HG03460 (cell line): Measurements from ENCODE around the gene GSTO2.

Experiments
- ATAC-seq: cut with Tn5 transposase; IDR thresholded peaks from one replicate; pipeline ENCODE4 v1.9.1; 2021; ENCODE audit not compliant: unreplicated experiment

The GSTO2 gene

DNA sequence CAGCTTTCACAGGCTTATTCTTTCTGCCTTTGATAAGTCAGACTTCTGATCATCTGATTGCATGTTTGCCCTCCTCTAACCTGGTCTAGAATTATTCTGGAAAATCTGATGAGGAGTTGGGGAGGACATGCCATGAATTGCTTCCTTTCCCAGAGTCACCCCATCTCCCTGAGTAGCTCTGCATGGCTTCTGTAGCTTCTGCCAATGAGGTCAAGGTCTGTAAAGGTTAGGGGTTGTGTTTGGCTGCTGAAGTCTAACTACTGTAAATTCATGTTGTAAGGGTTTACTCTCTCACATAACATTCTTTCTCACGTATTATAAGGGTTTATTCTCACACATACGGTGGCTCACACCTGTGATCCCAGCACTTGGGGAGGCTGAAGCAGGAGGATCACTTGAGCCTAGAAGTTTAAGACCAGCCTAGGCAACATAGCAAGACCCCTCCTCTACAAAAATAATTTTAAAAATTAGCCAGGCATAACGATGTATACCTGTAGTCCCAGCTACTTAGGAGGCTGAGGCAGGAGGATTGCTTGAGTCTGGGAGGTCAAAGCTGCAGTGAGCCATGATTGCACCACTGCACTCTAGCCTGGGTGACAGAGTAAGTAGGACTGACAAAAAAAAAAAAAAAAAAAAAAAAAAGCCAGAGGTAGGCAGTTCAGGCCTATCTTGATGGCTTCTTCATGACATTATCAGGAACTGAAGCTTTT lies 10.7 kb downstream of the GSTO2 start:
- no peak for ATAC-seq

DNA sequence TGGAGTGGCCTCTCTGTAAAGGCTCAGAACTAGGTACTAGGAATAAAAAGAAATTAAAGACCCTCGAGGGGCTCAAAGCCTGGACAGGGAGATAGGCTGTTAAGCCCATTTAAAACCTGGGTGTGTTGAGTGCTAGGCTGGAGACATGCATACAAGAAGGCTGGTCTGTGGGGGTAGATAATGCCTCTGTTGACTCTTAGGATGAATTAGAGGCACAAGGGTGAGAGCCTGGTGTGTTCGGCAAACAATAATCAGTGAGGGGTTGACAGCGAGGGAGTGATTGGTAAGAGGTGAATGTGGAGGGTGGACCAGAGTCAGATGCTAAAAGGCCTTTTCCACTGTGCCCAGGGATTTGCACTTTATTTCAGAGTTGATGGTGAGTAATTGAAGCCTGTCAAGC lies 12.7 kb downstream of the GSTO2 start:
- no peak for ATAC-seq

DNA sequence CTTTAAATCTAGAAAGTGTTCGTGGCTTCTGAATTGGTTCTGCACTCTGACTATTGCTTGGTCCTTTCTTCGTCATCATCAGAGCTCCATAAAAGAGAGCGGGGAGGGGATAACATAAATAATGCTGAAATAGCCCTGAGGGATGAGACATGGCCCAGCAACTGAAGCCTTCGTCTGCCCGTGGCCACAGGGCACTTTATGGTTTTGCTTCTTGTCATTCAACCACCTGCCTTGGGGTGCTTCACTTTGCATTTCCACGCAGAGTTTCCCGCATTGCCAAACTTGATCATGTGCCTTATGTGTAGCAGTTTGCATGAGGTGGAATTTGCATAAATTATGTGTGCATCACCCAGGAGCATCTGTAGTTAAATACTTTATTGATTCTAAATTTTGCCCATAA lies 15.9 kb downstream of the GSTO2 start:
- ATAC-seq: no peak

DNA sequence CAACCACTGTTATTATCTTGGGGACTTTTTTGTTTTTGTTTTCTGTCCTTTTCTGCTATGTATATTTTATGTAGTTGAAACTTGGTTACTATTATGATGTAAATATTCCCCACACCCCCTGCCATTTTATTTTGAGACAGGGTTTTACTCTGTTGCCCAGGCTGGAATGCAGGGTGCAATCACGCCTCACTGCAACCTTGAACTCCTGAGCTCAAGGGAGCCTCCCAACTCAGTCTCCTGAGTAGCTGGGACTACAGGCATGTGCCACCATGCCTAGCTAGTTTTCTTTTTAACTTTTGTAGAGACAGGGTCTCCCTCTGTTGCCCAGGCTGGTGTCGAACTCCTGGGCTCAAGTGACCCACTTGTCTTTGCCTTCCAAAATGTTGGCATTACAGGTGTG lies 18.0 kb downstream of the GSTO2 start:
- ATAC-seq: no peak

DNA sequence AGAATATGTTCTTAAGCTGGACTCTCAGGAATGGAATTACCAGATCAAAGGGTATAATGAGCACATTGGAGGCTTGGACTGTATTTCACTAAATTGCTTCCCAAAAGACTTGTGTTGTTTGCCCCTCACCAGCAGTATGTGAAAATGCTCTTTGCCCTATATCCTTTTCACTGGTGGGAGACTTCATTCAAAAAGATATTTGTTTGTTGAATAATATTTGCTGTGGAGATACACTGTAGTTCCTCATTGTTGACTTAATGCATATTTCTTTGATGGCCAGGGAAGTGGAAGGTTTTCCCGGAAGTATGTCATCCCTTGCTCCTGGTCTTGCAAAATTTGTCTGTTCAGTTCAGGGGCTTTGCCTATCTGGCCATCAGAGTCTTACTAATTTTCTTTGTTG lies 19.4 kb downstream of the GSTO2 start:
- ATAC-seq: no peak

DNA sequence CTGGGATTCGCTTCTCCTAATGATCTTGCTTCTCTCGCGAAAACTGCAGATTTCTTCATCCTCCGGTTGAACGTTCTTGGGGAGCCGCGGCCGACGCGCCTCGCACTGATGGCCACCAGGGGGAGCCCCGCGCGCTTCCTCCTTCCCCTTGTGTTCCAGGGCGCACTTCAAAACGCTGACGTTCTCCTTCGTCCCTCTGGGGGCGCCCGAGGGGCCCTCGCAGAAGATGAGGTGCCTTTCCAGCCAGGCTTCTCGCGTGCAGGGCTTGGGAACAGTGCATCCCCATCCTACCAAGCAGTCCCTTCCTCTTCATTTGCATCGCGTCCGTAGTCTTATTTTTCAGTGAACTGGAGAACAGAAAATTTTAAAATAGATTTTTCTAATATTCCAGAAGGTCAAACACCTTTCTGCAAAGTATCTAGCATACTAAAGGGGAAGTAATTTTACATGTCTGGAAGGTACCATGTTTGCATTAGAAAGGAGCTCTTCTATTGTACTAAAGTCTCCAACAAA lies 22.5 kb downstream of the GSTO2 start:
- ATAC-seq: peak; percentile 99

DNA sequence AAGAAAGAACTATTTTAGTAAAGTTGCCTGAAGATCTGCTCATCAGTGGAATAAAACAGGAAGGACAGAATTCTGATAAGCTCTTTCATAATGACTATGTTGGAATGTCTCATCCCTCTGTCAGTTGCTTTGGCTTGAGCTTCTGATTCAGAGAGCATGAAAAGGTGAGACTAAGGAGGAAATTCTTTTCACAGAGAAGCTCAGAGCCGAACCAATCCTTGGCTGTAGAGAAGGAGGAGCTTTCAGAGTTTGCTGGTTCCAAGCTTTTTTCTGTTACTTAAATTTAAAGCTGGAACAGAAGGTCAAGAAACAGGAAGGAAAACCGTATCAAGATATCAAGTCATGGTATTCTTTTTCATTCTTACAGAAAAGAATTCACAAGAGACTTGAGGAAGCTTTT lies 24.0 kb downstream of the GSTO2 start:
- ATAC-seq: no peak

DNA sequence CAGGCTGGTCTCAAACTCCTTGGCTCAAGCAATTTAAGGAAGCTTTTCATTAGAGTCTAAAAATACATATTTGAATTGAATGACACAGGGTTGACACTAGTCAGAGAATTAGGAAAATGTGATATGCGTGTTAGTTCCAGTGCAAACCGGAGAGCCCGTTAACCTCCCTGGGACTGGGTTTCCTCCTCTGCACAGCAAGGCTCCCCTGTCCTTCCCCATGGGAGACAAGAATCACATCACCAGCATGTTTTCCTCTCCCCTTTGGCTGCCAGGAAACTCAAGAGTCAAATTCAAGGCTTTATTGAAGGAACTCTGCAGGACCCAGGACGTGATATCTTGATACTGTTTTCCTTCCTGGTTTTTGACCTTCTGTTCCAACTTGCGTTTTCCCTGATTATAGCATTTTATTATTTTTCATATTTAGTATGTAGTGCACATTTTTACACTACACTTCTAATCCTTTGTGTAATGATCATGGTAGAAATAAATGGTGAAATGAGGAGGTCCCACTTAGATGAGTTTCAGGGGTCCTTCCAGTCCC lies 24.9 kb downstream of the GSTO2 start:
- no peak for ATAC-seq

DNA sequence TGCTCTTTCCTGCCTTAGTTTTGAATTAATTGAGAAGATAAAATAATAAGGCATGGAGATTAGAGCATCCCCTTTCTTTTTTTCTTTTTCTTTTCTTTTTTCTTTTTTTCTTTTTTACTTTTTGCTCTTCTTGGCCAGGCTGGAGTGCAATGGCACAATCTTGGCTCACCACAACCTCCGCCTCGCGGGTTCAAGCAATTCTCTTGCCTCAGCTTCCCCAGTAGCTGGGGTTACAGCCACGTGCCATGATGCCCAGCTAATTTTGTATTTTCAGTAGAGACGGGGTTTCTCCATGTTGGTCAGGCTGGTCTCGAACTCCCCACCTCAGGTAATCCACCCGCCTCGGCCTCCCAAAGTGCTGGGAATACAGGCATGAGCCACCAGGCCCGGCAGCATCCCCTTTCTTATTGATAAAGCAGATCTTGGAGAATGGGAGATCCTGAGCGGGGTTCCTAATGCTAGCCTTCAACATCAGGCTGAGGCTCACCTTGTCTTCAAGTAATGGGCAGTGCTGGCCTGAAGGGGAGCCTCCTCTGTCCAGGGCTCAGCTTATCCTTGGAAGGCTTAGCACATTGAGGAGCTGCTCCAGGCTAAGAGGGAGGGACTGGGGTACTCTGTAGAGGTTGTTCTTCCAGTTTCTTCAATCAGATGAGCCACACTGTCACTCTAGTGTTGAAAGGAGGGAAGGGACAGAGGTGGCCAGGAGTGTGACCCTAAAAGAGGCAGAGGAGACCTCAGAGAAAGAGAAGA lies 27.9 kb downstream of the GSTO2 start:
- no peak for ATAC-seq

DNA sequence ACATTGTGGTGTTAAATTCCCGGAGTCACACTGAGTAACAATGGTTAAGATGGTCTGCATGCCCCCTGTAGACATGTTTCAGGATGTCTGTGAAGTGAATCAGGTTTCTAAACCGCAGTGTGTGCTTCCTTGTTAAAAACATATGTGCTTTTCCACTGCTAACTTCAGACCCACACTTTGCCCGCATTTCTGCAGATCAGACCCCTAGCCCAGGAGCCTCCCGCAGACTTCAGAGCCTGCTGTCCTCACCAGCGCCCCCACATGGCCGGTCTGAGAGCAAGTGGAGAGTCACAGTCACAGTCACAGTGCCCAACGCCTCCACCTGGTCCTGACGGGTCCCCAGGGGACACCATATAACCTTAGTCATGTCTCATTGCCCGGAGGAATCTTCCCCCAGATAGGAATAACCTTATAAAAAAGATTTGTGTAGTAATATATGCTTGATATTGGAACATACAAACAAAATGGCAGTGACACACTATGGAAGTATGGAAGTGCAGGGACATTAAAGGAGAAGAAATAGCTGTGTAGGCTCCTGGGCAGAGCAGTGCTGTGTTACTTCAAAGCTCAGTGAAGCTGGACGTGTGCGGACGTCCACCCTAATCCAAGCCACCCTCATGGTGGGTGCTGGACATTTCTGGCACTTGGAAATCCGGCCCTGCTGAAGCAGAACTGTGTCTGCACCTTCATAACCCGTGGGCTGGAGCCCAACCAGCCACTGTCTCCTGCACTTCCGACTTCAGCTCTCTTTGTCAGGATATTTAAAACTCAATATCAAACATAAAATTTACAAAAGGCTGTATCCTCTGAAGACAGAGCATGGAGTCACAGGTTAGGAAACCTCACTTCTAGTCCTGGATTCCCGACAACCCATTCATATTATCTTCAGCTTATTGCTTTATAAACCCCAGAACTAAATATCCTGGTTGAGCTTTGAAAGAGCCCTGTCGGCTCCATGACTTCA lies 29.0 kb downstream of the GSTO2 start:
- no peak for ATAC-seq

DNA sequence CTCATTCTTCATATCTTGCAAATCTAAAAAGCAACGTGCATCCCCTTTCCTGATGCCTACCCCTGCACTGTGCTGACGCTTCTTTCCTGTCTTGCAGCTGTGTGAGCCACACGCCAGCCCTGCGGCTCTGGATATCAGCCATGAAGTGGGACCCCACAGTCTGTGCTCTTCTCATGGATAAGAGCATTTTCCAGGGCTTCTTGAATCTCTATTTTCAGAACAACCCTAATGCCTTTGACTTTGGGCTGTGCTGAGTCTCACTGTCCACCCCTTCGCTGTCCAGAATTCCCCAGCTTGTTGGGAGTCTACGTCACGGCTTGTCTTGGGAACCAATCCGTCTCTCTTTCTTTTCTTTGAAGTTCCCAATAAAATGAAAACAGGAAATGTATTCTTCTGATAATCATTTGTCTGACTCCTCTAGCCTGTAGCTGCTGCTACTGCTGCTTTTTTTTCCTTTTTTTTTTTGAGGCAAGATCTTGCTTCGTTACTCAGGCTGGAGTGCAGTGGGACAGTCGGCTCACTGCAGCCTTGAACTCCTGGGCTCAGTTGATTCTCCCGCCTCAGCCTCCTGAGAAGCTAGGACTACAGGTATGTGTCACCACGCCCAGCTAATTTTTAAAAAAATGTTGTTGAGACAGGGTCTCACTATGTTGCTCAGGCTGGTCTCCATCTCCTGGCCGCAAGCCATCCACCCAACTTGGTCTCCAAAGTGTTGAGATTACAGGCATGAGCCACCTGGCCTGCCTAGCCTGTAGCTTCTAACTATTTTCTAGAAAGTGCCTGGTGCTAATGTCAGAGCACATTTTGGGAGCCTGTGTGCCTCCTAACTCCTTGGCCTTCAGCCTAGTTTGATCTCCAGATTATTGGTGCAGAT lies 30.3 kb downstream of the GSTO2 start:
- ATAC-seq: no peak

DNA sequence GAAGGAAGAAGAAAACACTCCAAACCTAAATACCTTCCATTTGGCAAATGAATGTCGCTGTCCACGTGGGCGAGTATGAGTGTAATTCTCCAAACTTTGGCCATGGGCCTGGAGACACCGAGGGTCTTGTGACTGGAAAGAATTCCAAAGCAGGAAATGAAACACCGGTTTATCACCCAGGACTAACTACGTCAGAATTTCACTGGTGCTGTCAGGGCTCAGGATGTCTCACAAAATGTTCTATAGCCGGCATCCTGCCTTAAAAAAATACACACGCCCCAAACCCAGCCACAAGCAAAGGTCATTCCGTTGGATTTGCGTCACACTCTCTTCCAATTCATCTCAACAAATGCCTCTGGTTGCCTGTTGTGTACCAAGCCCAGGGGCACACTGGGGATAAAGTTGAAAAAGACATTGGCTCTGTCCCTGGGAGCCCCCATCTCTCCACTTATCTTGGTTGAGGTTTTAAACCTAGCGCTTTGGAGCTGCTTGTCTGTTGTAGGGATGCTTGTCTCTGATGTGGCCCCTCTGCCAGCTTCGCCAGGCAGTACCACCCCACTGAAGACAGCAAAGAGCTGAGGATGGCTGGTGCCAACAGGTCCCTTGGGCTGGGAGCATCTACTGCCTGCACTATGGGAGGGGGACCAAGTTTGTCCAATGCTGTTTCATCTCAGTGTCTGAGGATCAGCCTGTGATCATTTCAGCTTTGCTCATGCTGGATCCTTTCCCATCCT lies 31.2 kb downstream of the GSTO2 start:
- no peak for ATAC-seq

DNA sequence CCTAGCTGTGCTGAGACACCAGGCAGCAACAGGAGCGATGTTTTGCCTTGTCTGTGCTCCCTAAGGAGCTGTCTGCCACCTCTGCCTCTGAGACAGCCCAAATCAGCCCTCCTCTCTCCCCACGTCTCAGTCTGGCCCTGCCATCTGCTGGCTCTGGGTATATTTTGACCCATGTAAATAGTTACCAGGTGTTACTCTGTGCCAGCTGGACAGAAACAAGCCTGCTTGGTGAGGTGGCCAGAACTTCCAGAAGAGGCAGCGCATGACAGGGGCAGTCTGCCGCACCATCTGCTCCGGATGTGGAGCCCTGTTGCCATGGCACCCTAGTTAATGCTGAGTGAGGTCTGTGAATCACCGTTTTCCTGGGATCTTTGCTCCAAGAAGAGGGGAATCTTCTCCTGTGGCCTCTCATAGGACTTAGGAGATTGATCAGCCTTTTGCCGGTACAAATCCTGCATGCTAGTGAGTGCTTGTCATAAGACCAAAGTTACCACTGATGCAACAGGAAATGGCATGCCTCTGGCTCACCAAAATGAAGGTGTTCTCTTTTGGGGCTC lies 31.8 kb downstream of the GSTO2 start:
- no peak for ATAC-seq

DNA sequence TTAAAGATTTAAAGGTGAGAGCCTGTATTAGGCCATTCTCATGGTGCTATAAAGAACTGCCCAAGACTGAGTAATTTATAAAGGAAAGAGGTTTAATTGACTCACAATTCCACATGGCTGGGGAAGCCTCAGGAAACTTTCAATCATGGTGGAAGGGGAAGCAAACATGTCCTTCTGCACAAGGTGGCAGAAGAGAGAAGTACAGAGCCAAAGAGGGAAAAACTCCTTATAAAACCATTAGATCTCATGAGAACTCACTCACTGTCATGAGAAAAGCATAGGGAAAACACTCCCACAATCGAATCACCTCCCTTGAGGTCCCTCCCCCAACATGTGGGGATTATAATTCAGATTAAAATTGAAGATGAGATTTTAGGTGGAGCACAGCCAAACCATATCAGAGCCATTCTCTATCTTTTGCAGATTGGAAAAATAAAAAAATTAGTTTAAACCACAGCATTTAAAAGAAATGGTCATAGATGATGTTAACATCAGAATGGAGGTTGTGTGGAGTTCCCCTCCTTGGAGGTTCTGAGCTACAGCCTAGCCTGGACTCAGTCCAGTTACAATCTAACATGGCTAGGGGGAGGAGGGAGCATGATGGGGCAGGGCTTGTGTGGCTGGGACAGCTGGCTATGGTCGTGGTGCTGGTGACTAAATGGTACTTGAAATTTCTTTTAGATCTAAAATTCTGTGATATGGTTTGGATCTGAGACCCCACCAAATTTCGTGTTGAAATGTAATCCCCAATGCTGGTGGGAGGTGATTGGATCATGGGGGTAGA lies 33.1 kb downstream of the GSTO2 start:
- ATAC-seq: no peak

DNA sequence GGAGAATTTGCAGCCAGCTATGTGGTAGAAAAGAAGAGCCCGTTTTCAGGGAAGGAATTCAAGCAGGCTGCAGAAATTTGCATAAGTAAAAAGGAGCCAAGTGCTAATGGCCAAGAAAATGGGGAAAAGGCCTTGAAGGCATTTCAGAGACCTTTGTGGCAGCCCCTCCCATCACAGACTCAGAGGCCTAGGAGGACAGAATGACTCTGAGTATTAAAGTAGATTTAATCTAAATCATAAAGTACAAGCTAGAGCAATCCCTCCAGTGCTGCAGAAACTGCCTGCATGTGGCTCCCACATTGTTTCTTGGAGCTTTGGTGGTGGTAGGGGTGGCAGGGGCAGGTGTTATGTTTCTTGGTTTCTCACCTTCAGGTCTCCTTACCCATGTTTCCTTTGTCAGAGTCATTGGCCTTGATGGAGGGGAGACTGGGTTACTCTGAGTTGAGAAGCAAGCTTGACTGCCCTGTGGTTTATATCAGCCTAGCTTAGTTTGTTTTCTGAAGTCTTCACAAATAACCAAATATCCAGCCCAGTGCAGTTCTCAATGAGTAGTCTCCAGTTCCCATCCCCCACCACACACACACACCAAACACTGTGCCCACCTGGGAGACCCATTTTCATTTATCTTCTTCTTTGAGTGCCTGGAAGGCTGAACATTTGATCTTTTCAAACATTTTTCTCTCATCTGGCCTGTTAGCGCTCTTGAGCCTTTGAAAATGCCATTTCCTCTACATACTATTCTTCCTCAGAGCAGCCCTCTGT lies 34.8 kb downstream of the GSTO2 start:
- no peak for ATAC-seq

DNA sequence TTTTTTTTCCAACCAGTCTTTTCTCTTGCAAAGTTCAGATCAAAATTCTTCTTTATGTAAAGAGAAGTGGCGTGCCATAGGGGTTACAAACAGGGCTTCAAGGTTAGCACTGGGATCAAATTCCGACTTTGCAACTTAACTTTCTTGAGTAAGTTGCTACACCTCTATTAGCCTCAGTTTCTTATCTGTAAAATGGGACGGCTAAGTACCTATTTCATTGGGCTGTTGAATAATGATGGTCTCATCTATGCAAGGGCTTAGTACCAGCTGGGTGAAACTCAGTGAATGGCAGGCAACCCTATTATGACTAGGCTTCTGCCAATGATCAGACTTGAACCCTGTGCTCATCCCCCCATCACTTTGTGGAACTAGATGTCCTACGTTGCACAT lies 35.4 kb downstream of the GSTO2 start:
- no peak for ATAC-seq

DNA sequence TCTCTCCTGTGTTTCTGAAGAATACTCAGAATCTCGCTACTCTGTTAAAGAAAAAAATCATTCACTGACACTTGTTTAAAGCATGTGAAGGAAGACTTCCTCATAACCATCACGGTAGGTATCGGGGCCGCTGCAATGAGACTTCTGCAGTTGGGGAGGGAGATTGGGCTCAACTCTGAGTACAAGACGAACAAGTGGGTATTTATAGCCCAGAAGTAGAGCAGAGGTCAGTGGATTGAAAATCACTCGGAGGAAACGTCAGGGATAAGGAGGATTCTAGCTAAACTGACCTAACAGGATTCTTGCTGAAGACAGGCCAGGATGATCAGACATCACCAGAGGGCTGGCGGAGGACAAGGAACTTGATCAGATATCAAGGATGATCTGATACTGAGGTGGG lies 35.9 kb downstream of the GSTO2 start:
- no peak for ATAC-seq

DNA sequence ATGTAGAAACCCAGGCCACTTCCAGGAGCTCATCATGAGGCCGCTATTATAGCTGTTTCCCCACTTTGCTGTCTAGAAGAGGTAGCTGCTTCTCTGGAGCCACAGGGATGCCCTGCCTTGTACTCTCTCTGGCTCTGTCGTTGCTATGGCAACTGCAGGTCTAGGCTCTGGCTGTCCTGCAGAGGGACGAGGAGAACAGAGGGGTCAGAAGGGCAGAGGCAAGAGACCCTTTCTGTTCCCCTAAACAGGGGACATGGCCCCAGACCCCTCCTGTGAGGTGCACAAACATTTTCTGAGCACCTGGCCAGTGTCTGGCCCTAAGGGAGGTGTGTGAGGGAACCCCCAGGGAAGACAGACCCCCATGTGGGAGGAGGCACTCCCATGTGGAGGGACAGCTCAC lies 37.9 kb downstream of the GSTO2 start:
- ATAC-seq: no peak
